DMS153 treated with DMSO at 0.1 percent for 48 hours (cell line): Measurements from ENCODE around the gene TLN1.

Source experiments
- DNase-seq: peaks from one replicate; lab custom pipeline; 2025; ENCODE audit not compliant: unreplicated experiment; lab: John Stamatoyannopoulos, UW

The TLN1 gene

GRCh38 chr9:35688558-35689541 lies 43.1 kb downstream of the TLN1 start:
- no peak for DNase-seq

- DNase-seq, result no peak
Measured at GRCh38 chr9:35687972-35688557, 43.9 kb downstream of the TLN1 start.

- no peak for DNase-seq
Measured at GRCh38 chr9:35687306-35687705, 44.7 kb downstream of the TLN1 start.

GRCh38 chr9:35686222-35687203 lies 45.5 kb downstream of the TLN1 start:
- DNase-seq, result no peak

GRCh38 chr9:35685506-35685905 lies 46.5 kb downstream of the TLN1 start:
- no peak for DNase-seq

- no peak for DNase-seq
Measured at GRCh38 chr9:35684921-35685320, 47.1 kb downstream of the TLN1 start.

- no peak for DNase-seq
Measured at GRCh38 chr9:35683323-35683722, 48.7 kb downstream of the TLN1 start.

- no peak for DNase-seq
Measured at GRCh38 chr9:35682520-35683315, 49.3 kb downstream of the TLN1 start.

- no peak for DNase-seq
Measured at GRCh38 chr9:35682051-35682450, 49.9 kb downstream of the TLN1 start.

- no peak for DNase-seq
Measured at GRCh38 chr9:35681341-35682002, 50.5 kb downstream of the TLN1 start.

- no peak for DNase-seq
Measured at GRCh38 chr9:35680331-35681105, 51.5 kb downstream of the TLN1 start.

GRCh38 chr9:35679766-35680330 lies 52.1 kb downstream of the TLN1 start:
- DNase-seq, result no peak

- no peak for DNase-seq
Measured at GRCh38 chr9:35679091-35679490, 52.9 kb downstream of the TLN1 start.

GRCh38 chr9:35675732-35676392 lies 56.1 kb downstream of the TLN1 start:
- no peak for DNase-seq

- no peak for DNase-seq
Measured at GRCh38 chr9:35675204-35675603, 56.8 kb downstream of the TLN1 start.

GRCh38 chr9:35674025-35674361 lies 58.0 kb downstream of the TLN1 start:
- DNase-seq, result no peak

- DNase-seq, result no peak
Measured at GRCh38 chr9:35673132-35674024, 58.6 kb downstream of the TLN1 start, which contains the start of gene CA9. Gene CA9 (plus strand): TSS chr9:35673928. CDS start chr9:35673960, 32 bp downstream.
